GM18861 (cell line): Measurements from ENCODE around the gene KIF1A.

Experiments
- ATAC-seq: cut with Tn5 transposase; IDR thresholded peaks from one replicate; pipeline ENCODE4 v1.9.1; 2021; ENCODE audit not compliant: unreplicated experiment

KIF1A gene

GRCh38 chr2:240736281-240737250 lies 83.5 kb downstream of the KIF1A start:
- no peak for ATAC-seq

- ATAC-seq = no peak
Measured at GRCh38 chr2:240735476-240735875, 84.5 kb downstream of the KIF1A start.

DNA sequence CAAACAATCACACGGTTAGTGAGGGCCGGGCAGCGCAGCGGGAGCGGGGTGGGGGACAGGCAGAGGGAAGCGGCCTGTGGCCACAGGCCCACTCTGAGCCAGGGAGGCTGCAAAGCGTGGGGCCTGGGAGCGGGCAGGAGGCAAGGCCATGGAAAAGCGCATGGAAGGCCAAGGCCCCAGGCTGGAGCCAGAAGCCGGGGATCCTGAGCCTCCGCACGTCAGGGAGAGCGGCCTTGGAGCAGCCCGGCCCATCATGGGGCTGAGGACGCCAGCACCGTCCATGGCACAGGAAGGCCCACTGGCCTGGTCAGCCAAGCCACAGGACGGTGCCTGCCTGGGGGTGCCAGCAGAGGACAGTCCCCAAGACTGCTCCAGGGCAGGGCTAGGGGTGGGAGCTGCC lies 85.3 kb downstream of the KIF1A start:
- no peak for ATAC-seq

- ATAC-seq = no peak
Measured at GRCh38 chr2:240733803-240734495, 86.1 kb downstream of the KIF1A start.

GRCh38 chr2:240732911-240733622 lies 87.0 kb downstream of the KIF1A start:
- no peak for ATAC-seq

DNA sequence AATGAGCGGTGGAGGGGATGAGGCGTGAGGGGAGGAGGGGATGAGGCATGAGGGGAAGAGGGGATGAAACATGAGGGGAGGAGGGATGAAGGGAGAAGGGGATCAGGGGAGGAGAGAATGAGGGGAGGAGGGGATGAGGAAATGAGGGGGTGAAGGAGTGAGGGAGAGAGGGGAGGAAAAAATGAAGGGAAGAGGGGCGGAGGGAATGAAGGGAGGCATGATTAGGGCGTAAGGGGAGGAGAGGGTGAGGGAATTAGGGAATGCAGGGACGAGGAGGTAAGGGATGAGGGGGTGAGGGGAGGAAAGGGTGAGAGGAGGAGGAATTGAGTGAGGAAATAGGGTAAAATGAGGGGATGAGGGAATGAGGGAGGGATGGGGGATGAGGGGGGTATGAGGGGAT lies 87.8 kb downstream of the KIF1A start:
- no peak for ATAC-seq

DNA sequence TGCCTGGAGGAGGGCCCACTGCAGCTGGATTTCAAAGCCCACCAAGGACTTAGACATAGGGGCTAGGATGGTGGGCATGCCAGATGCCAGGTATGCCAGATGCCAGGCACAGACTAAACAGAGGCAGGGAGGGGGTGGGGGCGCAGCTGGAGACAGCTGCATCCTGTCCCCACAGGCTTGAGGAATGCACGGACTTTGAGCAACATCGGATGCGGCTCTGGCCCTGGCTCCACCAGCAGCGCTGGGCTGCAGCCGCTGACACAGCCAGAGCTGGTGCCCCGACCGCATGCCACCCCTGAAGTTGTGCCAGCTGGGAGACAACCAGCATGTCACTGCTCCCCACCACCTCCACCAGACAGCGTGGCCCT lies 88.9 kb downstream of the KIF1A start:
- ATAC-seq = no peak

DNA sequence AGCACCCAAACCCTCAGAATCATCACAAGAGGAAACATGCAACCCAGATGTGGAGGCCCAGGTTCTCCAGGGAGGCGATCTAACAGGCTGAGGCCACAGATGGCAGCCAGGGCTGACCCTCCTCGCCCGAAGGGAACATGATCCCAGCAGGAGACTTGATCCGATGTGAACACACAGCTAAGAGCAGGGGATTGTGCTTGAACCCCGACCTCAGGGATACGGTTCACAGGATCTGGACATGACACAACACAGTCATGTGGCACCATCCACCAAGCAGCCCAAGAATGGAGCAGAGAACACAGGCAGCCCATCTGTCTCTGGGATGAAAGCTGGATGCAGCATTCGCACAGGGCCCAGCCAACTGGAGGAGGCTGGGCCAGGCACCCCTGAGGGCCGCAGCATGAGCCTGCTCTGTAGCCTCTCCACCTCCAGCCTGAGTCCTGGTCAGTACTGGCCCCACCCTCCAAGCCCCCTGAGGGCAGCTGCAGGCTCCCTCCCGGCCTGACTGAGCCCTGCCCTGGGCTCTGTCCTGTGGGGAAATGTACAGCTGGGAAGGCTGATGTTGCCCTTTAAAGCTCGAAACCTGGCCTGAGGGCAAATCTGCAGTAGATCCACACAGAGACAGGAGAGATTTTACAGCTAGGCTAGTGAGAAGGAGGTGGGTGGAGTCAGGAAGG lies 89.4 kb downstream of the KIF1A start:
- ATAC-seq = no peak

DNA sequence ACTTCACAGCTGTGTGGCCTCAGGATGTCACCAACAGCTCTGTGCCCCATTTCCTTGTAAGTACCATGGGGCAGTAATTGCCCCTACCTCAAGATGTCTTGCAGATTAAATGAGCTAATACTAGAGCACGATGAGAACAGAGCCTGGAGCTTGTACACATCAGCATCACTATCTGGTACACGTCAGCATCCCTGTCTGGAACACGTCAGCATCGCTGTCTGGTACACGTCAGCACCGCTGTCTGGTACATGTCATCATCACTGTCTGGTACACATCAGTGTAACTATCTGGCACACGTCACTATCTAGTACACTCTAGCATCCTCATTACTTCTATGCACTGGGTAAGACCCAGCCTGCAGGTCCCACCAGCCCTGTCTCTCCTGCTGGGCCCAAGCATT lies 91.2 kb downstream of the KIF1A start:
- ATAC-seq = no peak

GRCh38 chr2:240728361-240728760 lies 91.7 kb downstream of the KIF1A start:
- ATAC-seq = no peak

DNA sequence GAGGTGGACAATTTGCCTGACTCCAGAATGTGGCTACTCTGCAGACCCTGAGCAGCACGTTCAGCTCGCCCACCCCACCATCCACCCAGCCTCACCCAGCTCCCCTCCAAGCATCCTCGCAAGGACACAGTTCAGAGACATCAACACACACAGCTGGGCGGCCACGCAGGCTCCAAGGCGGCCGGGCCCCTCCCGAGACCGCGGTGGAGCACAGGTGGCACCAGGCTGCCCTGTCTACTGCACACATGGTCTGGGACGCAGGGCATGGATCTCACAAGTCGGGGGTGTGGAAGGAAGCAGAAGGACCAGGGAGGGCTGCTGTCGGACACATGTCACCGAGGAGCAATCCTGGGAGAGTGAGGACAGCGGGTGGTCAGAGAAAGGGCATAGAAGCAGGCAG lies 92.1 kb downstream of the KIF1A start:
- no peak for ATAC-seq

- ATAC-seq = no peak
Measured at GRCh38 chr2:240727439-240727838, 92.6 kb downstream of the KIF1A start.

GRCh38 chr2:240726876-240727275 lies 93.1 kb downstream of the KIF1A start:
- ATAC-seq = no peak

- ATAC-seq = no peak
Measured at GRCh38 chr2:240725671-240726070, 94.3 kb downstream of the KIF1A start.

GRCh38 chr2:240725266-240725665 lies 94.8 kb downstream of the KIF1A start:
- no peak for ATAC-seq

DNA sequence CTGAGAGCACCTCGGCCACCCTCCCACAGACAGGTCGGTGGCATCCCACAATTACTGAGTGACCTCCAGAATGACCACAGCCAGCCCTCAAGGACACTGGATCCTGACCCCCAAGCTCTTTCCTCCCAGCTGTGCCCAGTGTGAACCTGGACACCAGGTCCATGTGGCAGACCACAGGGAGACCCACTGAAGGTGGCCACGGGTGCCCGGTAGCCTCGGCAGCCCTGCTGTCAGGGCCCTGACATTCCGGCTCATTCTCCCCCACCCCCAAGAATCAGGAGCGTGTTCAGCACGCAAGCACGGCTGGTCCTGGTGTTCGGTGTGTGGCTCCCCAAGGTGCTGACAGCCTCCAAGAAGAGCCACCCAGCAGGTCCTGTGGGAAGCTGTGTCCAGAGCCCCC lies 95.6 kb downstream of the KIF1A start:
- ATAC-seq = no peak

DNA sequence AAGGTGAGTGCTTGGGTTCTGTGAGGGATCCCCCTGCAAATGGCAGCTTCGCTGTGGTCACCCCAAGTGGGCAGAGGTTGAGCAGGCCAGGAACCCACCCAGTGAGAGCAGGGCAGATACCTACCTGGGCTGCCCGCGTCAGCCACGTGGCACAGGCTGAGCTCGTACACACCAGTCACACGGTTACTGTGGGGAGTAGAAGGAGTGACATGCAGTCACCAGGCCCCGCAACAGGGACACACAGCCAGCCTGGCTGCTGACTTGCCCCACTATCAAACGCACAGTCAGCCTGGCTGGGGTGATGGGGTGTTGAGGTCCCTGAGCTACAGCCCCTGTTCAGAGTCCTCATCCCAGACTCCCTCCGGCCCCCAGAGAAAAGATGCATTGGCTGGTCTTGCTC lies 96.2 kb downstream of the KIF1A start:
- no peak for ATAC-seq

DNA sequence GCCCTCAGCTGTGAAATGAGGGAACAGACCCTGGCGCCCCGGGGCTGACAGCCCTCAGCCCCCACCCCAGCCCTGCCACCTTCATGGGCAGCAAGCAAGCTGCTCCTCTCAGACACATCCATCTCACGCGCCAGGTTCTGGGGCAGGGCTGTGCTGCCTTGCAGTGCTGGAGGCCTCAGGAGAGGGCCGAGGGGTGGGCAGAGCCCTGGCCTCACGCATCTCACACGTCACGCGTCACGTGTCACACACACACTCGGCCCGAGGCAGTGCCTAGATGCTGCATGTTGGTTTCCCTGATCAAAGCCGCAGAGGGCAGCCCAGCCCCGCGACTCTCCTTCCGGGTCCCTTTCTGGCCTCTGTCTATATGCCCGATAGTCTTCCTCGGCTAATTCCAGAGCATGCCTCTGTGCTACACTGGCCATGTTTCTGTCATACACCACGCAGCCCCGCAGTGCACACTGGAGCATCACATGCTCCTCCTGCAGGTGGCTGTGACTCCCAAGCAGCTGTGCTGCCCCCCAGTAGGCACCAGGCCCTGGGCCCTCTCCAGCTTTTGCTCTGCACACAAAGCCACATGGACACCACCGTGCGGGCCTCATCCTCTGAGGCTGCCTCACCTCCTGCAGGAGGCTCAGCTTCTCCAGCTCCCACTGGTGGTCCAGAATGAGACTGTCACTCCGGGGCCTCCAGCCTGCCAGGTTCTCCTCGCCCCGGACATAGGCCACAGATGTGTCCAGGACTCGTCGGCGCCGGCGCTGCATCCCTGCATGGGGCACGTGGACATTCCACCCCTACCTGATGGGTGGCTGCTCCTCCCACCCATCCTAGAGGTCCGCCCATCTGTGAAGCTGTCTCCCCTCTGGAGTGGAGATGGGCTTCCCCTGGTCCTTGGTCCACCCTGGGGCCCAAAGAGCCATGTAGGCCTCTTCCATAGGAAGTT lies 97.0 kb downstream of the KIF1A start:
- ATAC-seq = no peak

- ATAC-seq = no peak
Measured at GRCh38 chr2:240722376-240722775, 97.6 kb downstream of the KIF1A start.

GRCh38 chr2:240721596-240722180 lies 98.3 kb downstream of the KIF1A start:
- no peak for ATAC-seq
